ENCODE data around the gene QARS1.

QARS1 gene

GRCh38 chr3:49054344-49054862 is 50.2 kb downstream of the QARS1 start:
- no peak for TF ChIP-seq POLR2A (IDR thresholded peaks at IDR 0.05; ENCODE audit: low read depth, low read length)
- FAIRE-seq: no peak
- no peak for DNase-seq (ENCODE audit: insufficient read length, low spot score)

GRCh38 chr3:49053543-49053942 is 51.0 kb downstream of the QARS1 start:
- FAIRE-seq: no peak
- no peak for TF ChIP-seq POLR2A (IDR thresholded peaks at IDR 0.05; ENCODE audit: low read depth, low read length)
- no peak for DNase-seq (ENCODE audit: insufficient read length, low spot score)

Measured in H54 (cell line).